Measurements from ENCODE around the gene CAMK1G. TPM values are rescaled to one million over a fixed set of nuclear protein-coding genes. Genes with fewer than 3 reads are reported as not detected.
A peak's percentile ranks its signal among the peaks of the same experiment; 100 is the strongest.

CAMK1G gene
- total and polyA plus RNA-seq, 9 of the 15 experiments (the other 6 are each of a cell fraction or from before 2014, with no cell fraction given) = not detected

DNA sequence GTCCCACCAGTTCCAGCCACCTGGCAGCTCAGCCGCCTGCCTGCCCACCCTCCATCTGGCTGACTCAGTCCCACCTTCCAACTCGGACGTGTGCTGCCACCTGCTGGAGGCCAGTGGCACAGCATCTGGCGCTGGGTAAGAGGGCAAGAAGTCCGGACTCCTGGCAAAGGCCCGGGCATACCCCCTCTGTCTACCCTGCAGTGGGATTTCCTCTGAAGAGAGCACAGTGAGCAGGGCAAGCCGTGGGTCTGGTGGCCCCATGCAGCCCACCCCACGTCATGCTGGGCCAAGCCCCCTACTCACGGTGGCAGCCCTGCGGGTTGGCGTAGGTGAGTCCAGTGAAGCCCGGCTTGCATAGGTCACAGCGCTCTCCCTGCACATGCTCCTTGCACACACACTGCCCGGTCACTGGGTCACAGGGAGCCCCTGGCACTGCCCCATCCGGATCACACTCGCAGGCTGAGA lies 44.2 kb downstream of the CAMK1G start (continued):
- no peak for TF ChIP-seq NFYB (IDR thresholded peaks at IDR 0.05; ENCODE audit: extremely low read depth, insufficient read length)
- no peak for TF ChIP-seq TEAD1 (CRISPR knock-in tag; IDR thresholded peaks at IDR 0.05)
- TF ChIP-seq ZBTB1 (CRISPR knock-in tag; IDR thresholded peaks at IDR 0.05; ENCODE audit: borderline replicate concordance, low read depth) = no peak
- TF ChIP-seq EP300 (IDR thresholded peaks at IDR 0.05; ENCODE audit: low read length) = no peak
- no peak for TF ChIP-seq ZBTB9 (CRISPR knock-in tag; IDR thresholded peaks at IDR 0.05)
- TF ChIP-seq CBFA2T3 (IDR thresholded peaks at IDR 0.05) = peak; percentile 32; the same call in 1 of the 2 replicates
- TF ChIP-seq ETV5 (CRISPR knock-in tag; IDR thresholded peaks at IDR 0.05; ENCODE audit: low read depth) = no peak
- no peak for TF ChIP-seq MCM3 (IDR thresholded peaks at IDR 0.05)
- no peak for TF ChIP-seq SMARCA5 (IDR thresholded peaks at IDR 0.05)
- no peak for TF ChIP-seq ZNF431 (CRISPR knock-in tag; IDR thresholded peaks at IDR 0.05)
- TF ChIP-seq KLF16 (IDR thresholded peaks at IDR 0.05) = peak; percentile 61
- no peak for TF ChIP-seq HDAC3 (IDR thresholded peaks at IDR 0.05; ENCODE audit: borderline replicate concordance, partially characterized antibody)
- no peak for TF ChIP-seq TRIM24 (IDR thresholded peaks at IDR 0.05)
- no peak for TF ChIP-seq E2F8 (IDR thresholded peaks at IDR 0.05; ENCODE audit: low read depth, partially characterized antibody)
- no peak for TF ChIP-seq TBP (optimal IDR thresholded peaks at IDR 0.05; ENCODE audit: low read depth, low read length)
- TF ChIP-seq, protein P1, sequence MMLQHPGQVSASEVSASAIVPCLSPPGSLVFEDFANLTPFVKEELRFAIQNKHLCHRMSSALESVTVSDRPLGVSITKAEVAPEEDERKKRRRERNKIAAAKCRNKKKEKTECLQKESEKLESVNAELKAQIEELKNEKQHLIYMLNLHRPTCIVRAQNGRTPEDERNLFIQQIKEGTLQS (IDR thresholded peaks at IDR 0.05) = peak; percentile 60
- TF ChIP-seq, protein P1 (CRISPR knock-in tag; conservative IDR thresholded peaks at IDR 0.05) = no peak
- TF ChIP-seq ZC3H4 (CRISPR knock-in tag; IDR thresholded peaks at IDR 0.05; ENCODE audit: borderline replicate concordance) = no peak
- no peak for TF ChIP-seq ZFP1 (CRISPR knock-in tag; IDR thresholded peaks at IDR 0.05)
- peak; percentile 80 for TF ChIP-seq SMC3 (conservative IDR thresholded peaks at IDR 0.05; ENCODE audit: insufficient read depth, low read depth, low read length)
- no peak for TF ChIP-seq BCOR (IDR thresholded peaks at IDR 0.05)
- TF ChIP-seq MYC (IDR thresholded peaks at IDR 0.05; ENCODE audit: low read depth, low read length) = no peak
- no peak; the same call in 1 of the 2 replicates for TF ChIP-seq MYC (CRISPR knock-in tag; IDR thresholded peaks at IDR 0.05; ENCODE audit: borderline replicate concordance, low read depth)
- TF ChIP-seq ELF4 (CRISPR knock-in tag; IDR thresholded peaks at IDR 0.05) = no peak
- TF ChIP-seq HMGN3 (IDR thresholded peaks at IDR 0.05; ENCODE audit: borderline replicate concordance, extremely low read depth, insufficient read length, low read depth, low read length) = peak; percentile 47
- TF ChIP-seq E2F4 (CRISPR knock-in tag; IDR thresholded peaks at IDR 0.05; ENCODE audit: low read depth) = no peak
